Measurements from ENCODE around the gene SPATA6. TPM values are rescaled to one million over a fixed set of nuclear protein-coding genes. Genes with fewer than 3 reads are reported as not detected.
"Not testable (repeated sequence)": the region's sequence is repeated elsewhere in the genome, so short reads cannot be mapped to it uniquely, and the experiment has no call there.

The SPATA6 gene
- total and polyA plus RNA-seq, 2 experiments from 2014 or later, result 3.4 to 4.5 TPM

DNA sequence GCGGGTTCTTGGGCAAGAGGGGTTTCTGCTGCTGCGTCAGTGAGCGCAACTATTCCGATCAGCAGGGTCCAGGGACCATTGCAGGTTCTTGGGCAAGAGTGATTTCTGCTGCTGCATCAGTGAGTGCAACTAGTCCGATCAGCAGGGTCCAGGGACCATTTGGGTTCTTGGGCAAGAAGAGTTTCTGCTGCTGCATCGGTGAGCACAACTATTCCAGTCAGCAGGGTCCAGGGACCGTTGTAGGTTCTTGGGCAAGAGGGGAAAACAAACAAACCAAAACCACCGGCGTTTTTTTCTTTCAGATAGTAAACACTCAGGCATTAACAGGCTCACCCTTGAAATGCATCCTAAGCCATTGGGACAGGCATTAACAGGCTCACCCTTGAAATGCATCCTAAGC is 32.6 kb downstream of the SPATA6 start:
- Histone ChIP-seq H3K4me1 (ENCODE audit: insufficient read depth) (no peaks in the 10 kb centered on the region), H3K27me3 (no peaks in the 10 kb centered on the region), H3K9me3 (ENCODE audit: low read depth) (no peaks in the 10 kb centered on the region), H3K4me2 (no peak overlapping the region), H3K9me2 (replicated peaks; ENCODE audit: insufficient read depth) (no peaks in the 10 kb centered on the region), H3K27ac (no peak overlapping the region), H4K20me1 (ENCODE audit: insufficient read depth, poor library complexity, severe bottlenecking) (no peaks in the 10 kb centered on the region), H3K4me3 (no peak overlapping the region), H3K79me2 (no peaks in the 10 kb centered on the region), H2AFZ (no peak overlapping the region), H3K36me3 (replicated peaks; ENCODE audit: insufficient read depth, low read depth) (no peaks in the 10 kb centered on the region)
- no peak for DNase-seq (ENCODE audit: low spot score)
- 93% methylated on average over 9 of the region's 9 CpGs for WGBS (ENCODE audit: low lambda C conversion rate, missing lambda C conversion rate)
- TF ChIP-seq, protein P1, sequence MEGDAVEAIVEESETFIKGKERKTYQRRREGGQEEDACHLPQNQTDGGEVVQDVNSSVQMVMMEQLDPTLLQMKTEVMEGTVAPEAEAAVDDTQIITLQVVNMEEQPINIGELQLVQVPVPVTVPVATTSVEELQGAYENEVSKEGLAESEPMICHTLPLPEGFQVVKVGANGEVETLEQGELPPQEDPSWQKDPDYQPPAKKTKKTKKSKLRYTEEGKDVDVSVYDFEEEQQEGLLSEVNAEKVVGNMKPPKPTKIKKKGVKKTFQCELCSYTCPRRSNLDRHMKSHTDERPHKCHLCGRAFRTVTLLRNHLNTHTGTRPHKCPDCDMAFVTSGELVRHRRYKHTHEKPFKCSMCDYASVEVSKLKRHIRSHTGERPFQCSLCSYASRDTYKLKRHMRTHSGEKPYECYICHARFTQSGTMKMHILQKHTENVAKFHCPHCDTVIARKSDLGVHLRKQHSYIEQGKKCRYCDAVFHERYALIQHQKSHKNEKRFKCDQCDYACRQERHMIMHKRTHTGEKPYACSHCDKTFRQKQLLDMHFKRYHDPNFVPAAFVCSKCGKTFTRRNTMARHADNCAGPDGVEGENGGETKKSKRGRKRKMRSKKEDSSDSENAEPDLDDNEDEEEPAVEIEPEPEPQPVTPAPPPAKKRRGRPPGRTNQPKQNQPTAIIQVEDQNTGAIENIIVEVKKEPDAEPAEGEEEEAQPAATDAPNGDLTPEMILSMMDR (IDR thresholded peaks at IDR 0.05; ENCODE audit: poor library complexity), result no peak
- TF ChIP-seq EZH2 (IDR thresholded peaks at IDR 0.05; ENCODE audit: borderline replicate concordance) (no peak), EZH2phosphoT487 (IDR thresholded peaks at IDR 0.05; ENCODE audit: low read depth, severe bottlenecking, unreplicated experiment) (no peak)

- not testable (repeated sequence) for H2AFZ ChIP-seq; H3K9me2 ChIP-seq (replicated peaks; ENCODE audit: insufficient read depth); H4K20me1 ChIP-seq (ENCODE audit: insufficient read depth, poor library complexity, severe bottlenecking); H3K36me3 ChIP-seq (replicated peaks; ENCODE audit: insufficient read depth, low read depth); H3K27me3 ChIP-seq; H3K9me3 ChIP-seq (ENCODE audit: low read depth); H3K27ac ChIP-seq; H3K4me2 ChIP-seq; H3K4me3 ChIP-seq; H3K79me2 ChIP-seq; DNase-seq (ENCODE audit: low spot score); H3K4me1 ChIP-seq (ENCODE audit: insufficient read depth)
Measured at GRCh38 chr1:48437379-48437778, 34.6 kb downstream of the SPATA6 start.

- not testable (repeated sequence) for H3K9me2 ChIP-seq (replicated peaks; ENCODE audit: insufficient read depth); H3K27me3 ChIP-seq; H3K9me3 ChIP-seq (ENCODE audit: low read depth); H3K4me2 ChIP-seq; H3K4me3 ChIP-seq; H2AFZ ChIP-seq; H3K36me3 ChIP-seq (replicated peaks; ENCODE audit: insufficient read depth, low read depth); DNase-seq (ENCODE audit: low spot score); H3K4me1 ChIP-seq (ENCODE audit: insufficient read depth); H3K27ac ChIP-seq; H4K20me1 ChIP-seq (ENCODE audit: insufficient read depth, poor library complexity, severe bottlenecking); H3K79me2 ChIP-seq
- WGBS (ENCODE audit: low lambda C conversion rate, missing lambda C conversion rate), result 95% methylated on average over 29 of the region's 29 CpGs
Measured at GRCh38 chr1:48435312-48436002, 36.5 kb downstream of the SPATA6 start.

- Histone ChIP-seq H3K27ac (no peak overlapping the region), H3K27me3 (no peaks in the 10 kb centered on the region), H2AFZ (no peak overlapping the region), H3K4me2 (no peak overlapping the region), H3K79me2 (no peaks in the 10 kb centered on the region), H3K9me3 (ENCODE audit: low read depth) (no peaks in the 10 kb centered on the region), H3K9me2 (replicated peaks; ENCODE audit: insufficient read depth) (no peaks in the 10 kb centered on the region), H3K4me1 (ENCODE audit: insufficient read depth) (no peaks in the 10 kb centered on the region), H3K36me3 (replicated peaks; ENCODE audit: insufficient read depth, low read depth) (no peaks in the 10 kb centered on the region), H4K20me1 (ENCODE audit: insufficient read depth, poor library complexity, severe bottlenecking) (no peaks in the 10 kb centered on the region), H3K4me3 (no peak overlapping the region)
- 97% methylated on average over 1 of the region's 1 CpG for WGBS (ENCODE audit: low lambda C conversion rate, missing lambda C conversion rate)
- no peak for DNase-seq (ENCODE audit: low spot score)
- TF ChIP-seq, protein P1 (IDR thresholded peaks at IDR 0.05; ENCODE audit: poor library complexity), result no peak
- TF ChIP-seq EZH2phosphoT487 (IDR thresholded peaks at IDR 0.05; ENCODE audit: low read depth, severe bottlenecking, unreplicated experiment) (no peak), EZH2 (IDR thresholded peaks at IDR 0.05; ENCODE audit: borderline replicate concordance) (no peak)
Measured at GRCh38 chr1:48430832-48431231, 41.2 kb downstream of the SPATA6 start.
